Tibial artery (tissue), 4 donors: Measurements from ENCODE around the gene ANKRD30A.

Experiments
- DNase-seq, 2 donors: peaks; one replicate each; pipeline ENCODE4 v3.0.0-alpha.2; 2019
- H3K27ac ChIP-seq, 2 donors: fragments of 200-600 bp; sonication (generic) in 1 of 2; 1 replicate in 1 of 2; 2 replicates in 1 of 2; pipeline ENCODE4 v1.5.1; 2018 to 2019; ENCODE audit warnings: mild to moderate bottlenecking in 1 of 2
- H3K27me3 ChIP-seq, 2 donors: fragments of 200-600 bp; sonication (generic) in 1 of 2; one replicate each; pipeline versions ENCODE4 v1.5.1 to v1.6.0; 2016 to 2019
- H3K36me3 ChIP-seq, 3 donors: fragments of 200-600 bp; sonication (generic) in 2 of 3; one replicate each; pipeline ENCODE4 v1.5.1; 2016 to 2019; ENCODE audit warnings: mild to moderate bottlenecking in 2 of 3
- H3K4me1 ChIP-seq, 4 donors: fragments of 200-600 bp; sonication (generic) in 2 of 4; 1 replicate in 3 of 4; 2 replicates in 1 of 4; pipeline ENCODE4 v1.5.1; 2016 to 2019
- H3K4me3 ChIP-seq, 2 donors: fragments of 200-600 bp; sonication (generic) in 1 of 2; 1 replicate in 1 of 2; 2 replicates in 1 of 2; pipeline ENCODE4 v1.5.1; 2018 to 2019; ENCODE audit warnings: mild to moderate bottlenecking in 2 of 2
- H3K9me3 ChIP-seq, 3 donors: fragments of 200-600 bp; sonication (generic) in 1 of 3; one replicate each; pipeline ENCODE4 v1.5.1; 2016 to 2019
- CTCF ChIP-seq, 2 experiments: fragments of 200-600 bp in 1 of 2; fragments of 450-650 bp in 1 of 2; IDR thresholded peaks; one replicate each; pipeline ENCODE4 v1.5.1; 2017 to 2019; ENCODE audit warnings: antibody characterized with exemption in 2 of 2, mild to moderate bottlenecking in 1 of 2, moderate library complexity in 1 of 2
- intact Hi-C: fragments of 100-400 bp; cut with DNase I; formaldehyde crosslinking; loops from one replicate; pipeline ENCODE4 v1.15.0; 2023; ENCODE audit warnings: low total_unique reads

ANKRD30A gene

GRCh38 chr10:37285063-37285462 lies 159.7 kb downstream of the ANKRD30A start:
- H3K4me1 ChIP-seq, result no peaks in the 10 kb centered on the region
- H3K36me3 ChIP-seq, result no peaks in the 10 kb centered on the region
- intact Hi-C loops, result no loop called here
- no peak overlapping the region for H3K27ac ChIP-seq
- H3K27me3 ChIP-seq, result no peaks in the 10 kb centered on the region
- TF ChIP-seq CTCF (IDR thresholded peaks at IDR 0.05), result no peak
- H3K4me3 ChIP-seq, result no peak overlapping the region
- no peak for DNase-seq
- H3K9me3 ChIP-seq, result peaks cover 0 to 14% (median 6%) of the 10 kb centered on the region in 3 donors

DNA sequence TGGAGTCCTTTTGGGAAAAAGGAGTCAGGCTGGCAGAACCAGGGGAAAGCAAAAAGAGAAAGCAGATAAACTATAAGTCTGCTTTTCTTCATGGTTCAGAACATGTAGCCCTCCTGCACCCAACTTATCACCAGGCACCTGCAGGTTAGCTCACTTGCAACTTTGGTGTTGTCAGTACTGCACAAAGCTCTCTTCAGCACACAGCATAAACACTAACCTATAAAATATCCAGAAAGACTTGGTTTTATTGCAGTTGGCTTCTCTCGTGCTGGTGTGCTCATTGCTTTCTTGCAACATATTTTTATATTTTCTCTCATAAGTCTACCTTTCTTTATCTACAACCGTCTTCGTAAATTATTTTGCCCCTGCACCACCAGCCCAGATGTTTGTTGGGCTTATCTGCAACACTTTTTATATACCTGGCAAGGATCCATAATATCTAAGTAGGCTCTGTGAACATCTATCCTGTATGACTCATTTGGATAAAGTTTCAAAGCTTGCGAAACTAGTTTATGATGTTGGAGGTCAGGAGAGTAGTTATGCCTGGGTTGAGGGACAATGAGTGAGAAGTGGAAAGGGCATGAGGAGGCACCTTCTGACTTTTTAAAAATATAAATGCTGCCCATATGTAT lies 164.6 kb downstream of the ANKRD30A start:
- DNase-seq, result no peak
- intact Hi-C loops, result no loop called here
- H3K36me3 ChIP-seq, result no peaks in the 10 kb centered on the region
- no peak for TF ChIP-seq CTCF (IDR thresholded peaks at IDR 0.05)
- H3K27ac ChIP-seq, result no peak overlapping the region
- H3K27me3 ChIP-seq, result no peaks in the 10 kb centered on the region
- H3K4me1 ChIP-seq, result no peaks in the 10 kb centered on the region
- peaks cover 0 to 6% (median 5%) of the 10 kb centered on the region in 3 donors for H3K9me3 ChIP-seq
- H3K4me3 ChIP-seq, result no peak overlapping the region

DNA sequence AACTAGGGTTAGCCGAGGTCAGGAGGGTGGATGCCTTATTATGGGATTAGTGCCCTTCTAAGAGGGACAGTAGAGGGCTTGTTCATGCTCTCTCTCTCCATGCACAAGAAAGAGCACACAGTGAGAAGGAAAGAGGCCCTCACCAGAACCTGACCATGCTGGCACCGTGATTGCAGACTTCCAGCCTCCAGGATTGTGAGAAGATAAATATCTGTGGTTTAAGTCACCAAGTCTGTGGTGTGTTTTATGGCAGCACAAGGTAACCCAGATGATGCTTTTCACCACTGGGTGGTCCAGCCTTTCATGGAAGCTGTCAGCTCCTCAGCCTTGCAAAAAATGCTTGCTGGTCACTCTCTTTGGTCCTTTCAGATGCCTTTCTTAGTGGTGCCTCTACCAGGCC lies 175.9 kb downstream of the ANKRD30A start:
- H3K36me3 ChIP-seq, result no peaks in the 10 kb centered on the region
- H3K27ac ChIP-seq, result no peak overlapping the region
- no peaks in the 10 kb centered on the region for H3K9me3 ChIP-seq

DNA sequence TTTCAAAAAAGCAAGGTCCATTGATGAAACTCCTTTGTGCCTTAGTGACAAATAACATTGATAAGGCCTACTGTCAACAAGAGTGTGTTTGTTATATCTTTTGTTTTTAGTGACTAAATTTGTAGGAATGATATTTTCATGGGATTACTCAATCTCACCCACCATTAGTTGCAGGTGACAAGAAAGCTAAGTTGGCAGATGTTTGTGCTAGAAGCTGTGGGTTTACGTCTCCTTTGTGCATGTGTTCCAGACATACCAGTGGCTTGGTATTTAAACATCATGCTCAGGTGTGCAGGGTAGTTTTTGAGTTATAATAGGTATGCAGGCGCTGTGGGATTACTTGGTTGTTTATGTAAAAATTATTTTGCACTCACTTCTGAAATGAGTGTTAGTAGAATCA lies 178.6 kb downstream of the ANKRD30A start:
- no peak overlapping the region for H3K4me3 ChIP-seq
- no peak overlapping the region for H3K27ac ChIP-seq
- H3K9me3 ChIP-seq, result no peaks in the 10 kb centered on the region
- DNase-seq, result no peak
- no peak for TF ChIP-seq CTCF (IDR thresholded peaks at IDR 0.05)
- H3K36me3 ChIP-seq, result no peaks in the 10 kb centered on the region
- intact Hi-C loops, result no loop called here
- H3K4me1 ChIP-seq, result no peaks in the 10 kb centered on the region
- no peaks in the 10 kb centered on the region for H3K27me3 ChIP-seq

More for the DNA sequence above, 175.9 kb downstream of the ANKRD30A start:
- intact Hi-C loops, result no loop called here
- Histone ChIP-seq H3K27me3 (no peaks in the 10 kb centered on the region), H3K4me1 (no peaks in the 10 kb centered on the region), H3K4me3 (no peak overlapping the region)
- no peak for DNase-seq
- no peak for TF ChIP-seq CTCF (IDR thresholded peaks at IDR 0.05)

- no peak overlapping the region for H3K4me3 ChIP-seq
- no peaks in the 10 kb centered on the region for H3K9me3 ChIP-seq
- intact Hi-C loops, result no loop called here
- H3K27ac ChIP-seq, result no peak overlapping the region
- DNase-seq, result no peak
- no peaks in the 10 kb centered on the region for H3K36me3 ChIP-seq
- H3K27me3 ChIP-seq, result no peaks in the 10 kb centered on the region
- no peaks in the 10 kb centered on the region for H3K4me1 ChIP-seq
- TF ChIP-seq CTCF (IDR thresholded peaks at IDR 0.05), result no peak
These were observed 189.0 kb downstream of the ANKRD30A start for GRCh38 chr10:37314350-37314749.

GRCh38 chr10:37314862-37315261 lies 189.5 kb downstream of the ANKRD30A start:
- Histone ChIP-seq H3K27me3 (no peaks in the 10 kb centered on the region), H3K36me3 (no peaks in the 10 kb centered on the region), H3K4me1 (no peaks in the 10 kb centered on the region), H3K27ac (no peak overlapping the region), H3K4me3 (no peak overlapping the region), H3K9me3 (no peaks in the 10 kb centered on the region)
- intact Hi-C loops, result no loop called here
- no peak for DNase-seq
- TF ChIP-seq CTCF (IDR thresholded peaks at IDR 0.05), result no peak
